ENCODE measurements around the gene SEPTIN11. TPM values are rescaled to one million over a fixed set of nuclear protein-coding genes. Genes with fewer than 3 reads are reported as not detected.
A peak's percentile ranks its signal among the peaks of the same experiment; 100 is the strongest.

Gene SEPTIN11
- total and polyA plus RNA-seq, 4 donors = 17.2 to 37.4 (median 25.1) TPM

- H3K4me3 ChIP-seq (ENCODE audit: low read depth in 1 of 3, low read length in 3 of 3) = peak overlapping the region; percentile 74 to 91 (median 77)
- TF ChIP-seq RXRA (IDR thresholded peaks at IDR 0.05) (peak in 1 of 2 donors; percentile 20), HNF4G (IDR thresholded peaks at IDR 0.05) (no peak), ATF3 (IDR thresholded peaks at IDR 0.05) (no peak), RAD21 (IDR thresholded peaks at IDR 0.05) (peak in 1 of 2 donors; percentile 33), HNF4A (conservative IDR thresholded peaks at IDR 0.05) (peak; percentile 24 to 48), ZBTB33 (IDR thresholded peaks at IDR 0.05) (no peak)
- H3K27me3 ChIP-seq (ENCODE audit: control insufficient read depth in 4 of 4, insufficient read depth in 4 of 4, low read length in 3 of 4) = no peaks in the 10 kb centered on the region
- peak overlapping the region in 1 of 2 donors; percentile 50 for H3K27ac ChIP-seq (ENCODE audit: low read depth in 1 of 2, low read length in 2 of 2)
- peaks cover 3 to 31% (median 16%) of the 10 kb centered on the region in 4 donors for H3K4me1 ChIP-seq (ENCODE audit: control insufficient read depth in 4 of 4, insufficient read depth in 4 of 4, low read length in 3 of 4)
- peak overlapping the region in 1 of 2 donors; percentile 65 for H3K9ac ChIP-seq (ENCODE audit: low read depth in 1 of 2, low read length in 2 of 2)
- 3% methylated on average over 23 of the region's 23 CpGs for WGBS
- DNase-seq (ENCODE audit: low spot score) = no peak
- H3K36me3 ChIP-seq (ENCODE audit: control insufficient read depth in 4 of 4, insufficient read depth in 3 of 4, low read depth in 1 of 4, low read length in 3 of 4) = no peaks in the 10 kb centered on the region
- H3K9me3 ChIP-seq (ENCODE audit: control insufficient read depth in 4 of 4, low read length in 3 of 4) = no peaks in the 10 kb centered on the region
These were observed 1.6 kb downstream of the SEPTIN11 start for GRCh38 chr4:76950956-76951671.

- Histone ChIP-seq H3K4me1 (ENCODE audit: control insufficient read depth in 4 of 4, insufficient read depth in 4 of 4, low read length in 3 of 4) (peaks cover 3 to 31% (median 16%) of the 10 kb centered on the region in 4 donors), H3K9ac (ENCODE audit: low read depth in 1 of 2, low read length in 2 of 2) (no peak overlapping the region), H3K36me3 (ENCODE audit: control insufficient read depth in 4 of 4, insufficient read depth in 3 of 4, low read depth in 1 of 4, low read length in 3 of 4) (no peaks in the 10 kb centered on the region), H3K27me3 (ENCODE audit: control insufficient read depth in 4 of 4, insufficient read depth in 4 of 4, low read length in 3 of 4) (no peaks in the 10 kb centered on the region), H3K4me3 (ENCODE audit: low read depth in 1 of 3, low read length in 3 of 3) (no peak overlapping the region), H3K9me3 (ENCODE audit: control insufficient read depth in 4 of 4, low read length in 3 of 4) (no peaks in the 10 kb centered on the region), H3K27ac (ENCODE audit: low read depth in 1 of 2, low read length in 2 of 2) (no peak overlapping the region)
- WGBS = 83% methylated on average over 5 of the region's 5 CpGs
- TF ChIP-seq TAF1 (conservative IDR thresholded peaks at IDR 0.05) = no peak
- no peak for TF ChIP-seq MAX (IDR thresholded peaks at IDR 0.05)
- TF ChIP-seq JUND (IDR thresholded peaks at IDR 0.05) = no peak
- no peak for DNase-seq (ENCODE audit: low spot score)
These were observed 2.1 kb downstream of the SEPTIN11 start for GRCh38 chr4:76951672-76952010.

GRCh38 chr4:76952071-76952470, 2.5 kb downstream of the SEPTIN11 start:
- TF ChIP-seq ZBTB33 (IDR thresholded peaks at IDR 0.05) (no peak), SP1 (IDR thresholded peaks at IDR 0.05) (no peak), ATF3 (IDR thresholded peaks at IDR 0.05) (no peak), MAX (IDR thresholded peaks at IDR 0.05) (no peak)
- Histone ChIP-seq H3K36me3 (ENCODE audit: control insufficient read depth in 4 of 4, insufficient read depth in 3 of 4, low read depth in 1 of 4, low read length in 3 of 4) (no peaks in the 10 kb centered on the region), H3K9ac (ENCODE audit: low read depth in 1 of 2, low read length in 2 of 2) (no peak overlapping the region), H3K9me3 (ENCODE audit: control insufficient read depth in 4 of 4, low read length in 3 of 4) (no peaks in the 10 kb centered on the region), H3K4me3 (ENCODE audit: low read depth in 1 of 3, low read length in 3 of 3) (no peak overlapping the region), H3K4me1 (ENCODE audit: control insufficient read depth in 4 of 4, insufficient read depth in 4 of 4, low read length in 3 of 4) (peaks cover 5 to 33% (median 16%) of the 10 kb centered on the region in 4 donors), H3K27ac (ENCODE audit: low read depth in 1 of 2, low read length in 2 of 2) (no peak overlapping the region), H3K27me3 (ENCODE audit: control insufficient read depth in 4 of 4, insufficient read depth in 4 of 4, low read length in 3 of 4) (no peaks in the 10 kb centered on the region)
- no peak for DNase-seq (ENCODE audit: low spot score)
- 95% methylated on average over 4 of the region's 4 CpGs for WGBS

Measured in liver (tissue), 9 donors.